Fibroblast of gingiva (primary cell): ENCODE measurements around the gene TOP2B.

ENCODE experiments used
- DNase-seq: peaks from one replicate; pipeline ENCODE4 v3.0.0-alpha.2; 2011; ENCODE audit warnings: low read depth

TOP2B gene

DNA sequence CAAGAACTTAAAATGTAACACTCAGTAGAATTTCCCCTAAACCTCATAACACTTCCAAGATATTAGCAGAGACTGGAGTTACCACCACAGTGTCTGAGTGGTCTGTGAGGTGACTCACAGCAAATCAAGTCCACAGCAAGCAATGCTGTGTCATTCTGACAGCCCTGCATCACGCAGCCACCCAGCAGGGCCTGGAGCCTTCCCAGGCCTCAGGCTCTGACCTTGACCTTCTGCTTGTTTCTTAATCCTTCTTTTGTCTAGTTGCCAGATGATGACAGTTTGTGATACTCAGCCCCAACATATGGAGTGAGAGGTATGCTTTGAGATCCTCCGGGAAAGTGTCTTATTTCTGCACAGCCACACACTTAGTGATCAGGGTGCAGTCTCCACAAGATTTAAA, 82.5 kb downstream of the TOP2B start:
- peak; percentile 67 for DNase-seq

DNA sequence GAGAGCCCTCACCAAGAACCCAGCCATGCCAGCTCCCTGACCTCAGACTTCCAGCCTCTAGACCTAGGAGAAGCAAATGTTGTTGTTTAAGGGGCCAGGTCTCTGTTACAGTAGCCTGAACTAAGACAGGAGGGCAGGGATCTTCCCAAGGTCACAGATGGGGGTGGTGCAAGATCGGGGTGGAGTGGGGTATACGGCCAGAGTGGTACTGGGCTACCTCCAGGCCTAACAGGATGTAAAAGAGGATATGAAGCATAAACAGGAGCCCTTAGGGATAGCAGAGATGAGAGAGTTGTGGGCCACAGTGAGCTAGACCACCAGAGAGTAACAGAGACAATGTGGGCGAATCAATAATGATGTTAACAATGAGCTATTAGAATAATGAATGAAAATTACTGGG, 82.9 kb downstream of the TOP2B start:
- no peak for DNase-seq

DNA sequence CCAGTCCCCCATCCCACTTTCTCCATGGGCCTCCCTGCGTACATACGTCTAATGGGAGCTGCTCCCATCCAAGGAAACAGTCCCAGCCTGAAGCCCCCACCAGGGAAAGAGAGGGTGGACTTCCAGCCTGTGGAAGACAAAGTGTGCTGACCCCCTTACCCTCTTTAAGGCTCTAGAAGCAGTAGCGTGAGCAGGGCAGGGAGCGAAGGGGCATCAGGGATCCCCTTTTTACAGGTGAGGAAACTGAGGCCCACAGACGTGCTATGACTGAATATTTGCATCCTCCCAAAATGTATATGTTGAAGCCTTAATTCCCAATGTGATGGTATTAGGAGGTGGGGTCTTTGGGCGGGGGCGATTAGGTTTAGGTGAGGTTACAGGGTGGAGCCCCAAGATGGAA, 83.4 kb downstream of the TOP2B start:
- DNase-seq, result no peak

DNA sequence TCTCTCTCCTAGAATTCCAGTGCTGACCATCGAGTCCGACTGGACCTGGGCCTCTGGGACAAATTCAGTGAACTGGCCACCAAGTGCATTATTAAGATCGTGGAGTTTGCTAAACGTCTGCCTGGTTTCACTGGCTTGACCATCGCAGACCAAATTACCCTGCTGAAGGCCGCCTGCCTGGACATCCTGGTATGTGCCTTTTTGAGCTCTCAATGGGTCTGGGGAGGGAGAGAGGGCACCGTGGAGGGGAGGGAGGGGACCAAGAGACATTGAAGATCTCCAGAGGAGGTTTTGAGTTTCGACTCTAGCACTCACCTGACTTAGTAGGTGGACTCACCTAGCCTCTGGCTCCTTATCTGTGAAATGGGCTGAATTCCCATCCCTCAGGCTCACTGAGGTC, 84.2 kb downstream of the TOP2B start:
- no peak for DNase-seq

DNA sequence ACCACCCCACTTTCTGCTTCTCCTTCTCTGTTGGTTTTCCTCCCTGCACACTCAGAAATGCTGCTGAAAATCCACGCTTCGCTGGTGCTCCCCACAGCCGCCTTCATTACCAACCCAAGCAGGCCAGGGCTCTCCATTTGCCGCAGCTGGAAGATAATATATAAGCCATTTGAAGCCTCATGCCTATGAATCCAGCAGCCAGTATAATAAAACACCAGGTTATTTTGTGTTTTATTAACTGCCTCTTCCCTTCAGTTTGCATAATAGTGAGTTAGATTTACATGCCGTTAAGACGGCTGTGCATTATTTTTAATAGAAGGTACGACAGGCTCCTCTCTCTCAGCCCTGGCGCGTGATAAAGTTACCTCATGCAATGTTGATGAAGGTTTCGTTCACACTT, 86.6 kb downstream of the TOP2B start:
- no peak for DNase-seq

DNA sequence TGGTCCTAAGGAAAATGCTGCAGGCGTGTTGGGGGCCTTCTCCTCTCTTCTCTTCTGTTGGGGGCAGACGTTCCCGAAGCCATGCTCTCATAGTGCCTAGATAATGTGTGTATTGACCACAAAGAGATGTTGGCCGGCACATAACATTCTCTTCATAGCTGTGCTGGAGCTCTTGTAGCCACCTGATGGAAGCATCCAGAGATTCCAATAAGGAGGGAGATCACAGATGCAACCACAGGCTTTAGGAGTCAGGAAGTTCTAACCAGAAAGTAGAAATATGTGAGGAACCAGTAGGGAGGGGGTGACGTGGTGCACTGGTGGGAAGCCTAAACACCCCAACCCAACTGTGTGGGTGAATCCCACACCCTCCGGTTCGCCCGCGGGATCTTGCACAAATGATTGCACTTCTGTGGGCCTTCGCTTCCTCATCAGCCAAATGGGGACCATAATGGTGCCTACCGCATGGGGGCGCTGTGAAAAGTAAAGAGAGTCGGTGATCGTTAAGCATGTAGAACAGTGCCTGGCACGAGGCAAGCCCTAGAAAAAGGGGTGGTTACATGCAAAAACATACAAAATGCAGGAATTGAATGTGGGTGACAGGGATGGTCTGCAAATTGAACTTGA, 87.8 kb downstream of the TOP2B start:
- no peak for DNase-seq

DNA sequence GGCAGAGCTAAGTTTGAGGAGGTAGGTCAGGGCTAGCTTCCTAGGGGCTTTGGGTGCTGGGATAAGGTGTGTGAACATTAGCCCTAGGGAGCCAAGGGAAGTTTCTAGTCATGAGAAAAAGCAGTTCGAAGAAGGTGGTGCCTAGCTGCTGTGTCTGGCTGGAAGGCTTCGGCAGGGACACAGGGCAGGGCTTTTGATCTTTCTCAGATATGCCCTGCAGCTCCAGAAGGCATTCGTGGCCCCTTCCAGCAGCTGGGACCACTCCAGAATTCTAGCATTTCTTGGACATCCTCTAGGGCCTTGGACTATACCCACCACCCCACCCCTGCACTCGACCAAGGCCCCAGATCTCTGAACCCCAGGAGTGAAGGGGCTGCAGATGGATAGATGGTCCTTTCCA, 88.6 kb downstream of the TOP2B start:
- no peak for DNase-seq

DNA sequence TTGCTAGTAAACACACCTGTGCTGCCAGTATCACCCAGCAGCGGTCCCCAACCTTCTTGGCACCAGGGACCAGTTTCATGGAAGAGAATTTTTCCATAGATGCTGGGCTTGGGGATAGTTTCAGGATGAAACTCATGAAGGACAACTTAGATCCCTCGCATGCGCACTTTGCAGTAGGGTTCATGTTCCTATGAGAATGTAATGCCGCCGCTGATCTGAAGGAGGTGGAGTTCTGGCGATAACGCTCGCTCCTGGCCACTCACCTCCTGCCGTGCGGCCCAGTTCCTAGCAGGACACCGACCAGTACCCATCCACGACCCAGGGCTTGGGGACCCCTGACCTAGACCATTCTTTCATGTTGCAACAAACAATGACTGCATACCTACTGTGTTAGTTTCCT, 89.7 kb downstream of the TOP2B start:
- DNase-seq, result no peak

DNA sequence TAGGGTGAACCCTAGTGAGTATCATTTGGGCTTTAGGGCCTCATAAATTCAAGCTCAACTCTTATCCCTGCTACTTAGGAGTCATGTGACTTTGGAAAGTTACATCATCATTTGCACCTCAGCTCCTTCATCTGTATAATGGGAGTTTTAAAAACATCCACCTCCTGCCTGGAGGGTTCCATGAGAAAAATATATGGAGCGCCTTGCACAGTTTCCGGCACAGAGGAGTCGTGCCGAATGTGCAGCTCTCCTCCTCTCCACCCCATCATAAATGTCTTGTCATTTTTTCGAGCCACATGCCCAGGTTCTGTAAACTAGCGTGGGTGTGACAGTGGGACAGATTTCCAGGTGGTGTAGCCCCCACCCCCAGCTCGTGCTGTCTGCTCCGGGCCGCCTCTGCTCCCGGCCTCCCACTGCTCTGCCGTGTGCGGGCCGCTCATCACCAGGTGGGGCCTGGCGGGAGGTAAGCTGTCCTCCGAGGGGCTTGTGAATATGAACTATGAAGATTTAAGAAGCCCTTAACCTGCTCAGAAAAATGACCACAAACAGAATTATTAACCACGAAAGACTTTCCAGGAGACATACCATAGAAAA, 90.4 kb downstream of the TOP2B start:
- no peak for DNase-seq

DNA sequence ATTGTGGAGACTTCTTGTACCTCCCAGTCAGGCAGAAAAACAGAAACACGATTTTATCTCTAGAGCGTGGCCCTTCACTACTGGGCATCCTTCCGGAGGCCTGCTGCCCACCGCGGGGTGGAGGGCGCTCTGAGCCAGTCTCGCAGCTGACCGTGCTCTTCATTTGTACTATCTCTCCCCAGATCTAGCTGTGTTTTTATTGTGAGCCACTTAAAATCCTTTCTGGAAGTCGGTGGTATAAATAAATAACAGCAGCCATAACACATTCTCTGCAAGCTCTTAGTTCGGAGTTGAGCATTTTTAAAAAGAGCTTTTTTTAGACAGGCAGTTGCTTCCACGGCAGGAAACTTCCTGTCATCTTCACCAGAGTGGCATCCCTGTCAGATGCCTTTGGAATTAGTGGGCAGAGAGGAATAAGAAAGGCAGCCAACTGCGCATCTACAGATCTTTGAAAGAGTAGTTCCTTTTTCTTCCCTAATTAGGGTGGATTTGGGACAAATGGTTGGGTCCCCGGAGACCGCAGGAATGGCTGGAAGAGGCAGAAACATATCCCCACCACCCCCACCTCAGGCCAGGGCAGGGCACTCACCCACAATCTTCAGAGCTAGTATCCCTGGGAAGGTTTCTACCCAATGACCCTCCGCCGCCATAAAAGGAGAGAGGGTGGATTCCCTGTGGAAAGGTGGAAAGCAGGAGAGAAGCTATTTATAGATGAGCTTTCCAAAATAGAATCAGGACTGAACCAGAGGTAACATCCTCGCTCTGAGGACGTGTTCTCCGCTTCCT, 91.1 kb downstream of the TOP2B start:
- no peak for DNase-seq

DNA sequence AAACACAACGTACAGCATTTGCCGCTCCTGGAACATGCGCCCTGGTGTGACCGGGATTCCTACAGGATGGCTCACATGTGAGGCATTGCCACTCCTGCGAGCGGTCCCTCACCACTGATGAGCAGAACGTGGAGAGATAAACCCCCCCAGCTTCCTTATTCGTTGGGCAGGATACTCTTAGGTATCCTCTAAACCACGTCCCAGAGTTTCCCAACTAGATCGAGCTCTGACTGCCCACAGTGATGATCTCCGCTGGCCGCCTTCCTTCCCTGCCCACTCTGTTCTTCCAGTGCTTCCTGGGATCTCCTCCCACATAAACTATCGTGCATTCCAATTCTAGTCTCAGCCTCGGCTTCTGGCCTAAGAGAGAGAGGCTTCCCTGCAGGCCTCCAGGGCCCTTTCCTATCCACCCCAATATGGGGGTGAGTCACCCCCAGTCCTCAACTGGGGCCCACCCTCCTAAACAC, 91.8 kb downstream of the TOP2B start:
- DNase-seq, result no peak

DNA sequence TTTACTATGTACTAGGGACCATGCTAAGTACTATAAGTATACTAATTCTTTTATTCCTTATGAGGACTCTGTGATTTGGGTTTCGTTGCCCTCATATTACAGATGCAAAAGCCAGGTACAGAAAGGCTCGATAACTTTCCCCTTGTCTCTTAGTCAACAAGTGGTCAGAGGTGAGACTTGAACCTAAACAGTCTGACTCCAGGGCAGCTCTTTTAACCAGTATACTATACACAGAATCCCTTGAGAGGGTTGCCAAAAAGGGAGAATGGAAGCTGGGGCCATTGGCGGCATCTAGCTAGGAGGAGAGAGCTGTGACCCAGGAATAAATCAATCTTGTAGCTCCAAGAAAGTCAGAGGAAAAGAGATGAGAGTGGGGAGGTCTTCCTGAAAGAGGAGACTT, 92.4 kb downstream of the TOP2B start:
- no peak for DNase-seq

DNA sequence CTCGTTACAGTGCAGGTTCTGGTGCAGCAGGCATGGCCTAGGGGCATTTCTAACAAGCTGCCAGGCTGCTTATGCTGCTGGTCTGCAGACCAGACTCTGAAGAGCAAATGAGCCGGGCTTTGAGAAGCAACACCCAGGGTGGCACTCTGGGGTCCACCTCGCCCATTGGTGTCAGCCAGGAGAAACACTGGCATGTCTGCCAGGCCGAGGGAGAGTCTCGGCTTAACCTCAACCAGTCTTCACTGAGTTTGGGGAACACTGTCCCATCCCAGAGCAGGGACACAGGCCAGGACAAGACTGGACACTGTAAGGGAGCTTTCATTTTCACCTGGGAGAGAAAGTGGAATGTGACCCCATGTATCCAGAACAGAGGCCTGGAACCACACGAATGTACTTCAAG, 93.4 kb downstream of the TOP2B start:
- DNase-seq, result no peak

DNA sequence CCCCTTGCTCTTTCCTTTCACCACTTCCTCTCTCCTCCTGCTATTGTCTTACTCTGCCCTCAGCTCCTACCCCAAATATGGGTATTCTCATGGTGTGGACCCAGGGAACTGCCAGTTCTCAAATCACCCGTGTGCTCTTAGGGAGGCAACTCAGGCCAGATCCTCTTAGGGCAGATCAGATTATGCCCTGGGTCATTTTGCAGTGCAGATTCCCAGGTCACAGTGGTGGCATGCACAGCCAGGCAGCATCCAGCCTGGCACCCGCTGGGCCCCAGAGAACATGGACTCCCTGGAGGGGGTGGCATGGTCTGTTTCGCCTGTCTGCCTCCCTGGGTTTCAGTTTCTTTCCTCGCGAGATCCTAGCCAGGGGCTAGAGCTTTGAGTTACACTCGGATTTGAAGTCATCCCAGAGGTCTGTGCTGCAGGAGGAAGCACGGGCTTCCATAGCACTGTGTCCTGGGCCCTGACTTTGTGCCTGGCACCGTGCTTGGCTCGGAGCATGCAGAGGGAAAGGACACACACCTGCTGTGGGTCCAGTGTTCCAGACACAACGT, 96.1 kb downstream of the TOP2B start:
- DNase-seq, result no peak

DNA sequence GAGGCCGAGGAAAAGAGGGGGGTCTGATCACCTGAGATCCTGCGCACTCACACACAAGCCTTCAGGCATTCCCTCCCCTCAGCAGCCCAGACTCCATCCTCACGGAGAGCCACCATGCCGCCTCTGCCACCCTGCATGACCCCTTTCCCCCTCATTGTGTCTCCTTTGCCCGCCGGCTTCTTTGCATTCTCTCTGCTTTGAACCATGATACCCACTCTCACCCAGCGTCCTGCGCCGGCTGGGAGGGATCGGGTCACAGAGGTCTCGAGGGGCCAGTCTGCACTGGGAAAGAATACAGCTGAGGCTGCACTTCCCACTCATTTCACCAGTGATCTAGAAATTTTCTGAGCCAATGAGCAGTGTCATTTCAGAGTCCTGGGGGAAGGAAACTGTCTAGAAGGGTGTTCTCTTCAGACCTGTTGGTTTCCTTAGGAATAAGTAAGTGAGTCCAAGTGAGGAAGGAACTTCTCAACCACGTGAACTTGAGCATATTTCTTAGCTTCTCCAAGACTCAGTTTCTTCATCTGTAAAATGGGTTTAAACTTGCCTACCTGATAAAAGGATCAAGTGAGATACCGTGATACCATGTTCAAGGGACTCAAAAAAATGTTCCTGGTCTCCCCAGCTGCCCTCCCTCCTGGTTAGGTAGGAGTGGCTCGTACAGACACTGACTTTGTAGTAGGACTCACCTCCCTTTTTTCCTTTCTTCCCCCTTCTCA, 96.7 kb downstream of the TOP2B start:
- DNase-seq, result no peak

DNA sequence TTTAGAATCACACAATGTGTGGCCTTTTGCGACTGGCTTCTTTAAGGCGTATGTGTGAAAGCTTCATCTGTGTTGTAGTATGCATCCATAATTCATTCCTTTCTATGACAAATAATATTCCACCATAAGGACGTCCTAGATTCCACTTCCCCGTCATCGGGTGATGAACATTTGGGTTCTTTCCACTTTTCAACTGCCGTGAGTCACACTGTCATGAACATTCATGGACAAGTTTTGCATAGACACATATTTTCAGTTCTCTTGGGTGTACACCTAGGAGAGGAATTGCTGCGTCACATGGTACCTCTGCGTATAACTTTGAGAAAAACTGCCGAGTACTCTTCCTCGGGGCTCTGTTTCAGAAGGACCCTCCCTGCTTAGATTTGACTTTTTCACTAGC, 97.3 kb downstream of the TOP2B start:
- DNase-seq, result no peak

DNA sequence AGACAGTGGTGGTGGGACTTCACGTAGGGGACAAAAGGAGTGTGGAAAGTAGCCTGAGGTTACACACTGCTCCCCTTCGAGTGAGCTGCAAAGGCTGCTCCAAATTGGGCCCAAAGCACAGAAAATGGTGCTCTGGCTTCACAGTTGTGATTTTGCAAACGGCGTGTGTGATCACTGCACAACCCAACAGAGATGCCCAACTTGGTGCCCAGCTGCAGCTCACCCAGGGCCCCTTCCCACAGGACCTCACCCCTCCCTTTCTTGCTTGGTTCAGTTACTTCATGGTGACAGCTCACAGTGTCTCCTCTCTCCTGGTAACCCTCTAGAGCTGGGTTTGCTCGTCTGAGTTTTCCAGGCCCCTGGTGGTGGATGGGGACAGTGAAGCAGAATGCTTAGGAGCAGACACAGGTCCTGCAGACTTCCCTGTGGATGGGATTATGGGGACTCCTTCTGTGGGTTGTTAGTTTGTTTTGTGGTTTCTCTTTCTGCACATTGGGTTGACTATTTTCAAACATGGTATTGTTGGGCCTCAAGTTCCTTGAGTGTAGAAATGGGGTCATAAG, 98.3 kb downstream of the TOP2B start:
- no peak for DNase-seq

DNA sequence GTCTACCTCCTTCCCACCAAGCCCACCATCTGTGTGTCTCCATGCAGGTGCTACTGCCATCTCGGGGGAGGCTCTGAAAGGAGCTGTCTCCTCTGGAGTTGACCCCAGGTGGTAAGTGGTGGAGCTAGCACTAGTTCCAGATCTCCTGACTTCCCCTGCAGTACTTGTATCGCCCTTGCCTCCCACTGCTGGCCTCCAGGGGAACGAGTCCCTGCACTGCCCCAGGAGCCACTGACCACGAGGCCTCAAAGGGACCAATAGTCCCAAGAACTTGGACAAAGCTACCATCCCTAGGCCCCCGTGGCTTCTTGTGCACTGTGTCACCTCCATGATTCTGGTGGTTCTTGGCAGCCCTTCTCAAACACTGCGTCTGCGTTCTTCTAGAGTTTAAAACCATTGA, 98.9 kb downstream of the TOP2B start:
- DNase-seq, result no peak

DNA sequence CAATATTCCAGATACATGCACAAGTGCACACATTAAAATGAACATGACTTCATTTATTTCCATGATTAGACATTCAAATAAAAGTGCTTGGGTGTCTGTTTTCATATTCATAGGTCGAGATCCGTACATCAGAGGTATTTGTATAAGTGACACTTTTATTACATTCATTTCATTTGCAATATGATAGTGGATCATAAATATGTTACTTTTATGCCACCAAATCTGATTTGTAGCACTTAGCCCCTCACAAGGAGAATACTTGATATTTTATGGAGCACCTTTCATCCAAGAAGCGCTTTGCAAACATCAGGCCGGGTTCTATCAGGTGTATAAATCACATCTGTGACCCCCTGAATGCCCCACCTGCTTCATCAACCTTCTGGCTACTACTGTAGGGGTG, 100.6 kb downstream of the TOP2B start:
- no peak for DNase-seq

DNA sequence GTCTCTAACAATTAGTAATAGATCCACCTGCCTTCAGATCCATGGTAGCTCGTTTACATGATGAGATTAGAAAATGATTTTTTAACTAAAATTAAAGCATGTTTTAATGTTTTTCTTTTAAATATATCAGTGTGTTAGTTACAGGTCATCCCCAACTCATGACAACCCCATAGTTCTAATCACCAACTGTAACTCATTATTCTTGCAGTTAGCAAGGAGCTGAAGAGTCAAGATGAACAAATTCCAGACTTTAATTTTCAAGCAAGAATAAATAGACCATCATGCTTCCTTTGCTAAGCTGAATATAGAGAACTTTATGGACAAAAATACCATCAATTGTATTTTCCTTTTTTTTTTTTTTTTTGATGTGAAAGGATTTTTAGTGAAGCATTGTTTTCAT, 101.1 kb downstream of the TOP2B start:
- no peak for DNase-seq

DNA sequence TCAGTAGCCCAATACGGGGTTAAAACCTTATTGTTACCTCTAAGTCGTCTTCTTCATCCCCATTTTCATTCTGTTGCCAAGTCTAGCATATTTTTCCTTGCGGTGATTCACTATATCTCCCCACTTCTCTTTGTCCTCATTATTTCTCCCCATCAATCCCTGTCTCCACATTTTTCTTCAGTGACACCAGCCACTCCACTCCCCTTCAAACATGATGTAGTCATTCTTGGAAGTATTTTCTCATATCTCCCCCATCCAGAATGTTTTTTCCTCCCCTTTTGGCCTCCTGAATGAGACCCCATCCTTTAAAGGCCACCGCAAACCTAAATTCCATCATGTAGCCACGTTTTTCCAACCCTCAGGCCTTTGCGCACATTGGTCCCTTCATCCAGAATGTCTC, 105.9 kb downstream of the TOP2B start:
- no peak for DNase-seq

DNA sequence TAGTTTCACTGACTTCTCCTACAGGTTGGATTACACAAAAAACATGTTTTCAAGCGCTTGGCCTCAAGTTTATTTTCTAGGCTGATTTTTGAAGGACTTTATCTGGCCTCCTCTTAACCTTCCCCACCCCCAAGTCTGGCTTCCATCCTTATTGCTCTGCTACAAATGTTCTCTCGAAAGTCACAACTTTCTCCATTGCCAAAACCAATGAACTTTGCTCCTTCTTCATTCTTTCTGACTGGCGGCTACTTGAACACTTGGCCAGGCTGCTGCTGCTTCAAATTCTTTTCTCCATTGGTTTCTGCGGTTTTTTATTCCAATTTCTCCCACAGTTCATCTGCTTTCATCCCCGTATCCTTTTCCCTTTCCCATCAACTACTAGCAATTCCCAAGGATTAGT, 106.6 kb downstream of the TOP2B start:
- DNase-seq, result no peak
